ENCODE results near the gene UNC13D. TPM values are rescaled to one million over a fixed set of nuclear protein-coding genes. Genes with fewer than 3 reads are reported as not detected.

Gene UNC13D
- total RNA-seq, 2 donors from 2014 or later: 270 to 289 TPM

GRCh38 chr17:75830164-75831031, 13.8 kb downstream of the UNC13D start:
- DNase-seq (ENCODE audit: low spot score) (no peak), ATAC-seq (no peak)
- H3K9me3 Mint-ChIP-seq: no peaks in the 10 kb centered on the region
- peaks cover 25 to 37% of the 10 kb centered on the region in 2 donors for H3K4me1 Mint-ChIP-seq (ENCODE audit: low read depth in 2 of 2)
- H3K4me3 Mint-ChIP-seq: no peak overlapping the region
- no peaks in the 10 kb centered on the region for H3K27me3 Mint-ChIP-seq
- peaks cover 5% of the 10 kb centered on the region for H3K36me3 Mint-ChIP-seq
- H3K27ac Mint-ChIP-seq: peak overlapping the region; percentile 50 to 54

GRCh38 chr17:75829747-75830146, 14.5 kb downstream of the UNC13D start:
- ATAC-seq: no peak
- no peak overlapping the region for H3K4me3 Mint-ChIP-seq

GRCh38 chr17:75828741-75829140, 15.5 kb downstream of the UNC13D start:
- ATAC-seq: no peak

More at GRCh38 chr17:75829747-75830146, 14.5 kb downstream of the UNC13D start:
- H3K27ac Mint-ChIP-seq: peak overlapping the region in 1 of 2 donors; percentile 50
- H3K4me1 Mint-ChIP-seq (ENCODE audit: low read depth in 2 of 2): peaks cover 23 to 35% of the 10 kb centered on the region in 2 donors
- peaks cover 5% of the 10 kb centered on the region for H3K36me3 Mint-ChIP-seq
- no peaks in the 10 kb centered on the region for H3K9me3 Mint-ChIP-seq
- H3K27me3 Mint-ChIP-seq: no peaks in the 10 kb centered on the region
- DNase-seq (ENCODE audit: low spot score): no peak

GRCh38 chr17:75828076-75828400, 16.2 kb downstream of the UNC13D start:
- no peaks in the 10 kb centered on the region for H3K27me3 Mint-ChIP-seq
- peaks cover 5% of the 10 kb centered on the region for H3K36me3 Mint-ChIP-seq
- no peak overlapping the region for H3K4me3 Mint-ChIP-seq
- peaks cover 10 to 19% of the 10 kb centered on the region in 2 donors for H3K4me1 Mint-ChIP-seq (ENCODE audit: low read depth in 2 of 2)
- peak overlapping the region; percentile 67 to 81 for H3K27ac Mint-ChIP-seq
- DNase-seq (ENCODE audit: low spot score): no peak
- H3K9me3 Mint-ChIP-seq: no peaks in the 10 kb centered on the region
- peak; percentile 43 to 52 for ATAC-seq

More at GRCh38 chr17:75828741-75829140, 15.5 kb downstream of the UNC13D start:
- Mint-ChIP-seq H3K27me3 (no peaks in the 10 kb centered on the region), H3K36me3 (peaks cover 5% of the 10 kb centered on the region), H3K27ac (no peak overlapping the region), H3K4me3 (no peak overlapping the region), H3K4me1 (ENCODE audit: low read depth in 2 of 2) (peaks cover 17 to 26% of the 10 kb centered on the region in 2 donors), H3K9me3 (no peaks in the 10 kb centered on the region)
- DNase-seq (ENCODE audit: low spot score): no peak

- Mint-ChIP-seq H3K27me3 (no peaks in the 10 kb centered on the region), H3K4me3 (no peak overlapping the region), H3K27ac (peak overlapping the region; percentile 67 to 81), H3K4me1 (ENCODE audit: low read depth in 2 of 2) (peaks cover 7 to 18% of the 10 kb centered on the region in 2 donors), H3K9me3 (no peaks in the 10 kb centered on the region), H3K36me3 (peaks cover 5% of the 10 kb centered on the region)
- ATAC-seq (peak; percentile 70 to 83), DNase-seq (ENCODE audit: low spot score) (peak; percentile 88)
Measured at GRCh38 chr17:75827308-75828075, 16.7 kb downstream of the UNC13D start.

- H3K4me3 Mint-ChIP-seq: no peak overlapping the region
- peaks cover 0 to 12% of the 10 kb centered on the region in 2 donors for H3K4me1 Mint-ChIP-seq (ENCODE audit: low read depth in 2 of 2)
- DNase-seq (ENCODE audit: low spot score) (no peak), ATAC-seq (no peak)
- H3K27me3 Mint-ChIP-seq: no peaks in the 10 kb centered on the region
- no peaks in the 10 kb centered on the region for H3K9me3 Mint-ChIP-seq
- H3K36me3 Mint-ChIP-seq: no peaks in the 10 kb centered on the region
- H3K27ac Mint-ChIP-seq: peak overlapping the region; percentile 67 to 81
Measured at GRCh38 chr17:75826561-75827307, 17.5 kb downstream of the UNC13D start.

GRCh38 chr17:75825748-75826370, 18.3 kb downstream of the UNC13D start:
- Mint-ChIP-seq H3K4me3 (no peak overlapping the region), H3K9me3 (no peaks in the 10 kb centered on the region), H3K36me3 (no peaks in the 10 kb centered on the region), H3K27ac (peak overlapping the region; percentile 16 to 50), H3K4me1 (ENCODE audit: low read depth in 2 of 2) (peaks cover 5 to 17% of the 10 kb centered on the region in 2 donors), H3K27me3 (no peaks in the 10 kb centered on the region)
- no peak for ATAC-seq
- DNase-seq (ENCODE audit: low spot score): no peak

GRCh38 chr17:75825149-75825552, 19.1 kb downstream of the UNC13D start:
- no peak for DNase-seq (ENCODE audit: low spot score)
- Mint-ChIP-seq H3K9me3 (no peaks in the 10 kb centered on the region), H3K27me3 (no peaks in the 10 kb centered on the region), H3K36me3 (no peaks in the 10 kb centered on the region), H3K27ac (peak overlapping the region; percentile 16 to 50), H3K4me3 (no peak overlapping the region), H3K4me1 (ENCODE audit: low read depth in 2 of 2) (peaks cover 5 to 15% of the 10 kb centered on the region in 2 donors)
- no peak for ATAC-seq

GRCh38 chr17:75824666-75825065, 19.5 kb downstream of the UNC13D start:
- Mint-ChIP-seq H3K27me3 (no peaks in the 10 kb centered on the region), H3K9me3 (no peaks in the 10 kb centered on the region), H3K27ac (no peak overlapping the region), H3K36me3 (no peaks in the 10 kb centered on the region), H3K4me1 (ENCODE audit: low read depth in 2 of 2) (peaks cover 5 to 15% of the 10 kb centered on the region in 2 donors), H3K4me3 (no peak overlapping the region)
- ATAC-seq (no peak), DNase-seq (ENCODE audit: low spot score) (no peak)

GRCh38 chr17:75824050-75824552, 20.1 kb downstream of the UNC13D start:
- ATAC-seq: no peak
- no peaks in the 10 kb centered on the region for H3K9me3 Mint-ChIP-seq
- H3K27ac Mint-ChIP-seq: peak overlapping the region in 1 of 2 donors; percentile 53
- no peaks in the 10 kb centered on the region for H3K27me3 Mint-ChIP-seq
- no peaks in the 10 kb centered on the region for H3K36me3 Mint-ChIP-seq
- no peak for DNase-seq (ENCODE audit: low spot score)
- no peak overlapping the region for H3K4me3 Mint-ChIP-seq
- peaks cover 5 to 15% of the 10 kb centered on the region in 2 donors for H3K4me1 Mint-ChIP-seq (ENCODE audit: low read depth in 2 of 2)

- H3K4me1 Mint-ChIP-seq (ENCODE audit: low read depth in 2 of 2): peaks cover 5 to 15% of the 10 kb centered on the region in 2 donors
- H3K9me3 Mint-ChIP-seq: no peaks in the 10 kb centered on the region
- H3K4me3 Mint-ChIP-seq: no peak overlapping the region
- no peaks in the 10 kb centered on the region for H3K27me3 Mint-ChIP-seq
- H3K36me3 Mint-ChIP-seq: no peaks in the 10 kb centered on the region
- no peak for ATAC-seq
- DNase-seq (ENCODE audit: low spot score): no peak
- H3K27ac Mint-ChIP-seq: peak overlapping the region in 1 of 2 donors; percentile 53
Measured at GRCh38 chr17:75823257-75824041, 20.8 kb downstream of the UNC13D start.

- Mint-ChIP-seq H3K4me1 (ENCODE audit: low read depth in 2 of 2) (peaks cover 5 to 10% of the 10 kb centered on the region in 2 donors), H3K9me3 (no peaks in the 10 kb centered on the region), H3K4me3 (no peak overlapping the region), H3K27me3 (no peaks in the 10 kb centered on the region), H3K27ac (no peak overlapping the region), H3K36me3 (no peaks in the 10 kb centered on the region)
- DNase-seq (ENCODE audit: low spot score) (no peak), ATAC-seq (no peak)
Measured at GRCh38 chr17:75822800-75823166, 21.4 kb downstream of the UNC13D start.
